ENCODE results near the gene TPRG1L.

Gene TPRG1L

GRCh38 chr1:3630161-3630611, 5.4 kb downstream of the TPRG1L start:
- no peak for DNase-seq

- DNase-seq: no peak
Observed at GRCh38 chr1:3630914-3631313, 6.1 kb downstream of the TPRG1L start.

GRCh38 chr1:3631320-3632260, 6.8 kb downstream of the TPRG1L start:
- DNase-seq: no peak

GRCh38 chr1:3632298-3632697, 7.5 kb downstream of the TPRG1L start:
- DNase-seq: no peak

- DNase-seq: no peak
Observed at GRCh38 chr1:3632716-3633343, 8.0 kb downstream of the TPRG1L start.

GRCh38 chr1:3633344-3634058, 8.7 kb downstream of the TPRG1L start:
- no peak for DNase-seq

- DNase-seq: no peak
Observed at GRCh38 chr1:3634059-3634800, 9.4 kb downstream of the TPRG1L start.

- DNase-seq: no peak
Observed at GRCh38 chr1:3636080-3636479, 11.3 kb downstream of the TPRG1L start.

GRCh38 chr1:3636531-3636930, 11.7 kb downstream of the TPRG1L start:
- no peak for DNase-seq

GRCh38 chr1:3638027-3638426, 13.2 kb downstream of the TPRG1L start:
- no peak for DNase-seq

GRCh38 chr1:3638676-3639075, 13.9 kb downstream of the TPRG1L start:
- no peak for DNase-seq

GRCh38 chr1:3639397-3639911, 14.6 kb downstream of the TPRG1L start:
- no peak for DNase-seq

- no peak for DNase-seq
Observed at GRCh38 chr1:3640121-3640837, 15.5 kb downstream of the TPRG1L start.

GRCh38 chr1:3641046-3641760, 16.4 kb downstream of the TPRG1L start:
- DNase-seq: no peak

GRCh38 chr1:3641816-3642215, 17.0 kb downstream of the TPRG1L start:
- no peak for DNase-seq

GRCh38 chr1:3642919-3643675, 18.3 kb downstream of the TPRG1L start:
- DNase-seq: no peak

- DNase-seq: no peak
Observed at GRCh38 chr1:3644273-3644672, 19.5 kb downstream of the TPRG1L start.

- no peak for DNase-seq
Observed at GRCh38 chr1:3645247-3645646, 20.4 kb downstream of the TPRG1L start.

GRCh38 chr1:3645666-3646355, 21.0 kb downstream of the TPRG1L start:
- DNase-seq: no peak

- DNase-seq: no peak
Observed at GRCh38 chr1:3646596-3646995, 21.8 kb downstream of the TPRG1L start.

Data from NCI-H446 (cell line).